GM18909 (cell line): ENCODE results near the gene ERCC6L.
"Not testable (repeated sequence)": the region's sequence is repeated elsewhere in the genome, so short reads cannot be mapped to it uniquely, and the experiment has no call there.

ENCODE experiments used
- ATAC-seq: cut with Tn5 transposase; IDR thresholded peaks from one replicate; pipeline ENCODE4 v1.9.1; 2021; ENCODE audit warnings: mild to moderate bottlenecking; ENCODE audit not compliant: unreplicated experiment, poor library complexity

ERCC6L gene

DNA sequence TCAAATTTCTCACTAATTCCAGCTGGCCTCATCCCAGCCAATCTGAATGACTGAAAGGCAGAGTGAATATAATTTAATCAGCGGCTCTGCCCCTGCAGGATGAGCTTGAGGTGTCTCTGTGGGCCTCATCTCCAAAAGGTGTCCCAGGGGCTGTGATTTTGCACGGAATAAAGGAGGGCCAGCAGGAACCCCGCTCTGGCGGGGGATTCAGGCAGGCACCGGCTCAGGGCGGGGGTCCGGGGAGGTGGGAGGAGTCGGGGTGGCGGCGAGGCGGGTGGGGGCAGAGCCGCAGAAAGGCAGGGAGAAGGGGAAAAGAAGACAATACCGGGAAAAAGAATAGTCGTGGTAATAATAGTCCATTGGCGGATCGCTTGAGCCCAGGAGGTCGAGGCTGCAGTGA, 16.0 kb upstream of the ERCC6L start:
- ATAC-seq, result no peak

GRCh38 chrX:72253686-72254085, 14.9 kb upstream of the ERCC6L start:
- no peak for ATAC-seq

DNA sequence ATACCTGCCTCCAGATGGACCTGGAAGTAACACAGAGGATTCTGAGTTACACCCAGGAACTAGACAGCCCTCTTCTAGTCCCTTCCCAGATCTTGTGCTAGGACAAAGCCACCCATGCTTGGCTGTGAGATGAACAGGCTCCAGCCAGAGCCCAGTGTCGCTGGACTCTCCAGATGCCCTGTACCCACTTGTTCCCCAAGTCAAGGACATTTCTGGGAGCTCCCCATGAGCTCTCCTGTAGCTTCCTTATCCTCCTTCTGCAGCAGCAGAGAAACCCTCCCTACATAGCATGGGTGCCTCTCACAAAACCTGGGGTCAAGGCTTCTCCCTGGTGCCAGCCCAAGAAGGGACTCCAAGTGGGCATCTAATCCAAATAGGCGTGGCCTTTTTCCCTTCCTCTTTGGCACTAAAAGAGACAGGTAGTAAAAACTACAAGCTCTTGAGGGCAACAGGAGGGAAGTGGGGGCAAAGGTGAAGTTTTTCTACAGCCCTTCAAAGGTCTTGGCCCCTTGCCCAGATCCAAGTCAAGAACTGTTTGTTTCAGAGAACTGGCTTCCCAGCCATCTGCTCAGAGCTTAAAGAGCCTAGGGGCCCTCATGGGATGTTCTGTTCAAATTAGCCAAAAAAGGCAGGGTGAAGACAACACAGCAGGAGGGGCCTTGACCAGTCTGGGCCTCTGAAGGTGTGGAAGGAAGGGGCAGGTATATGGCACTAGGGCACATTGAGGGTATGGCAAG, 8.5 kb upstream of the ERCC6L start:
- no peak for ATAC-seq

DNA sequence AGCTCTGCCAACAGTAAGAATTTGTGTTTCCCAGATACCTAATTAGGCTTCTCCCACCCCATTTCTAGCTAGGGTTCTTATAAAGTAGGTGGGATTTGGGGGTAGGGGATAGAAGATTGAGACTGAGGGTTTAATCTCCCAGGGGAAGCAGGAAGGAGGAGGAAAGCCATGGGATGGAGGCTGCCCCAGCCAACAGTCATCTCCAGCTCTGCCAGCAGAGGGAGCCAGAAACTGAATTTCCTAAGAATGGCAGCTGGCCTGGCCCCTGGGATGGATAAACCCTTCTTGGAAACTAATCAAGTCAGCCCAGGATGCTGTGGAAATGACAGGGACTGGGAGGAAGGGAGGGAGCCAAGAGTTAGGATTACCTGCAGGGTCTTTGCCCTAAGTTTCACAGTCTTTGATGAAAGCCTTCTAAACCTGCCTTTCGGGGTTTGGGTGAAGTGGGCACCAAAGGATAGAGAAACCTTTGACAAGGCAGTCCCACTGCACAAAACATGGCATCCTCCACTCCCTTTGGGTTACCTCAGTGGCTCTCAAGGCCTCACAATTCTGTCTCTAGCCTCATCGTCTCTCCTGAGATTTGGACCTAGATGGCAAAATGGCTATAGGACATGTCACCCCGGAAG, 6.7 kb upstream of the ERCC6L start:
- peak; percentile 53 for ATAC-seq

DNA sequence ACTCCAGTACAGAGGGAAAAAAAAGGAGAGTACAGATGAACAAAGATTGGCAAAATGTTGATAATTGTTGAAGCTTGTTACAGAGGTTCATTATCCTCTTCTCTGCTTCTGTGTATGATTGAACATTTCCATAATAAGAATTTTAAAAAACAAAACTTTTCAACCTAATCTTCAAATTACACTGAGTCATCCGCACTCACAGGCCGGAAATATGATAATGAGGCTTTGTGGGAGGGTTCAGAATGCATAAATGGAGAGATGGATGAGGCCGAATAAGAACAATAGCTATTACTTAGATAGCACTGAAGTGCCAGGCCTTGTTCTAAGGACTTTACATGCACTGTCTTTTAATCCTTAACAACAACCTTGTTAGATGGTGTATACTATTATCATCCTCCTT, 4.6 kb upstream of the ERCC6L start:
- no peak for ATAC-seq

DNA sequence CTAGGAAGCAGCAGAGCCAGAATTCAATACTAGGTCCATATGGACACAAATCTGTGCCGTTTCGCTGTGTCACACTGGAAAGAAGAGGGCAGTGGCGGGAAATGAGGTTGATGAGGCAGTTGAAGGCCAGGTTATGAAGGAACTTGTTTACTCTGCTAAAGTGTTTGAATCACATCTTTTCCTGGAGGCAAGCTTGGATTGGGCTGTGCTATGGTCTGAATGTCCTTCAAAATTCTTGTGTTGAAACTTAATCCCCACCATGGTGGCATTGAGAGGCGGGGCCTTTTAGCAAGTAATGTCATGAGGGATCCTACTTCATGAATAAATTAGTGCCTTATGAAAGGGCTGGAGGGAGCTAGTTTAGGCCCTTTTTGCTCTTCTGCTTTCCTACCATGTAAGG, 2.1 kb upstream of the ERCC6L start:
- no peak for ATAC-seq

DNA sequence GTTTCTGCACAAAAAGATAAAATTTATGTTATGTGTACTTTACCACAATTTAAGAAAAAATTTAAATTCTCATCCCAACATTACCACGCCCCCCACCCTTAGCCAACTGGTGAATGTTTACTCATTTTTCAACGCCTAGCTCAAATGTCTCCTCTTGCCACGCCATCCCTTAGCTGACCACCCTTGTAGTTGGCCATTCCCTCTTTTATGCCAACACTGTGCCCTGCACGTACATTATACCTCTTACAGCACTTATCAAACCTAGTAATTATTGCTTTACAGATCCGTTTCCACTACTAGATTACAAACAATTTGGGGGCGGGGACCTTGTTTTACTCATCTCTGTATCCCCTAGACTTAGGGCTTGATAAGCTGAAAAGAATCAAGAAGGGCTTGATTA, 644 bp downstream of the ERCC6L start:
- ATAC-seq, result no peak

GRCh38 chrX:72236841-72237240, 2.0 kb downstream of the ERCC6L start:
- ATAC-seq, result no peak

GRCh38 chrX:72230290-72230689, 8.5 kb downstream of the ERCC6L start:
- no peak for ATAC-seq

DNA sequence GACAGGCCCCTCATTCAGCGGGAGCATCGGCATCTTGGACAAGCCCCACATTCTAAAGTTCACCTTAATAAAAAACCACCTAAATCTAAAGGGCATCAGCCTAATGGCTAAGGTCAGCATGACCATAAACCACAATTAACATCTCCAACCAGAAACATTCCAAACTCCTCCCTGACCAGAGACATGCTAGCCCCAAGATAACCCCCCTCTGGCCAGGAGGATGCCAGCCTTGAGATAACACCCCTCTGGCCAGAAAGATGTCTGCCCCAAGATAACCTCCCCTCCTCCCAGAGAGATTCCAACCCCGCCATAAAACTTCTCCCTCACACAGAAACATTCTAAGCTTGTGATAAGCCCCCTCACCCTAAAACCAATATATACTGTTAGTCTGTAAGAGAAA, 18.5 kb downstream of the ERCC6L start:
- not testable (repeated sequence) for ATAC-seq

DNA sequence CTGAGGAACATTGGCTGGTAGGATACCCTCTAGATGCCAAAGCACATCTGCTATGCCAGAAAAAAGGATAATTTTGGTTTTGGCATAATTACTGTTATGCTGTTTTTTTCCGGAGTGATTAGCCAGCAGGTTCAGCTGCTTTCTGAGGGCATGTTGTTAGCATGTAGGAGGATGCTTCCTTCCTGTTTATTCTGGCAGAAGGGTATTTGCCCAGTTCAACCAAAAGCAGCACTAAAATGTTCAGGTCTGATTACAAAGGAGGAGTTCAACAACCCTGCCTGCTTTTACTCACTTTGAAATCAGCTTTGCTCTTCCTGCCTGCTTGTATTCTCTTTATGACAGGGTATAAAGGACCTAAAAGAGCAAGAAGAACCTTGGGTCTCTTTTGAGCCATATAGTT, 21.9 kb downstream of the ERCC6L start:
- no peak for ATAC-seq

- ATAC-seq, result no peak
Measured at GRCh38 chrX:72208126-72208800, 30.6 kb downstream of the ERCC6L start.

DNA sequence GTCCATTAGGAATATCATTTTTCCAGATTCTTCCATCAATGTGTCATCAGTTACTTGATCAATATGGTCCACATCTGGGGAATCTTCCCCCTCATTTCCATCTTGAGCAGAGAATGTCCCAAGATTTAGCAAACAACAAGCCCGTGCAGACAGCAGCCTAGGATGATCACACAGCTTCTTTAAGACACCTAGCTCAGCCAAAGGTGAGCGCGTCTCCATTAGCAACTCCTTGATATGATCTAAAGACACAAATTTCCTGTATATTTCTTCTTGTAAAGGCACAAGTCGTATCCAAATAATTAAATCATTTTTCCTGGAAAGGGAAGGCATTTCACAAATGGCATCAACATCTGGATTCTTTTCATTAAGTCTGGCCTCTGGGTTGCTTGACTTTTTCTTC, 31.5 kb downstream of the ERCC6L start:
- ATAC-seq, result no peak

DNA sequence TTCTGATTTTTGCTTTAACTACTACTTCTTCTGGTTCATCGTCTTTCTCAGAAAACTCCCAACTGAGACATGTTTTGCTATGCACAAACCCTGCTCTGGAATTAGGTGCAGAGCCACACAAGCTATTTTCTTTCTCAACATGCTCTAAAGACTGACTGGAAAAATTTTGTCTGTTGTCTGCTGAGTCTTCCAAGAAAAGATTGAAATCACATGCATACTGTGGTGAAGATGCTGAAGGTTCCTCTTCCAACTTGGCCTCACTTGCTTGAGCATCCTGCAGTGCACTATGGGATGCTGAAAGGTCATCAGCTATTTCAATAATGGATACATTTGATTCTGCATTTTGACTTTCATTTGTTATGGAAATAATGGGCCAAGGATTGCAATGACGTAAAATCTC, 33.1 kb downstream of the ERCC6L start:
- ATAC-seq, result no peak

DNA sequence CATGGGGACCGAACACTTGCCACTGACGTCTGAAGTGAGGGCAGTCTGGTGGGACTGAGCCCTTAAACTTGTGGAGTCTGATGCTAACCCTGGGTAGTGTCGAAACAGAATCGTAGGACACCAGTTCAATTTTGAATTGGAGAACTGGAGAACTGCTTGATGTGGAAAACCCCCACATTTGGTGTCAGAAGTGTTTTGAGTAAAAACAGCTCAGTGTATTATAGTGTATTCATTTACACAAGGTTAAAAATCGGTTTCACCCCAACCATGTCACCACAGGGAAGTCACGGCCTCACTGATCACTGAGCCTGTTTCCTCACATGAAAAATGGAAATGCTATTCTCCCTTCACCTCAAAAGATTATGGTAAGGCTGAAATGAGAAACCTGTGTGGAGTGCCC, 35.4 kb downstream of the ERCC6L start:
- ATAC-seq, result no peak

DNA sequence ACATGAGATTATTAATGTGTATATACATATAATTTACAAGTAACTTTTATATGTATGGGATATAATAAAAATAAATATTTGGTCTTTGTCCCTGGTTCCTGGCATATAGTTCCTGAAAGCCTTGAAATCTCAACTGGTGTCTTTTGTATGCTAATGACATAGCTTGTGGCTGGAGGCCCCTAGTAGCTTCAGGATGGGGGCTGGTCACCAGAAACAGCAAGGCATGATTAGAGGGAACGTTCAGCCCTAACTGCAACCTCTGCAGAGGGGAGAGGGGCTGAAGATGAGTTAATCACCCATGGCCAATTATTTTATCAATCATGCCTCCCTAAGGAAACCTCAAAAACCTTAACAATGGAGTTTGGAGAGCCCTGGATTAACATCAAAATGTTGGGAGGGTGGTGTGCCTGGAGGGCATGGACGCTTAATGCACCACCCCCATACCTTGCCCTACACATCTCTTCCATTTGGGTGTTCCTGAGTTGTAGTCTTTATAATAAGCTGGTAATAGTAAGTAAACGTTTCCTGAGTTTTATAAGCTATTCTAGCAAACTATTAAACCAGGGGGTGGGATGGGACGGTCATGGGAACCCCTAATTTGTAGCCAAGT, 35.9 kb downstream of the ERCC6L start:
- no peak for ATAC-seq

GRCh38 chrX:72201836-72202536, 36.8 kb downstream of the ERCC6L start:
- ATAC-seq, result no peak

GRCh38 chrX:72182924-72183323, 55.9 kb downstream of the ERCC6L start:
- no peak for ATAC-seq

- ATAC-seq, result peak; percentile 96
Measured at GRCh38 chrX:72181178-72182125, 57.4 kb downstream of the ERCC6L start, which contains the start of gene PIN4. Gene PIN4 (plus strand): TSS chrX:72181757. CDS start chrX:72181786, 29 bp downstream.
